ENCODE data around the gene FTSJ1.

Gene FTSJ1

GRCh38 chrX:48471504-48471903 lies 4.5 kb upstream of the FTSJ1 start:
- DNase-seq: no peak

GRCh38 chrX:48472225-48472624 lies 3.8 kb upstream of the FTSJ1 start:
- DNase-seq: no peak

GRCh38 chrX:48472851-48473703 lies 2.9 kb upstream of the FTSJ1 start:
- no peak for DNase-seq

GRCh38 chrX:48473704-48473990 lies 2.4 kb upstream of the FTSJ1 start:
- DNase-seq: no peak

GRCh38 chrX:48474127-48474526 lies 1.9 kb upstream of the FTSJ1 start:
- DNase-seq: no peak

- no peak for DNase-seq
Measured at GRCh38 chrX:48474581-48474980, 1.4 kb upstream of the FTSJ1 start.

GRCh38 chrX:48475296-48475695 lies 703 bp upstream of the FTSJ1 start:
- DNase-seq: no peak

- no peak for DNase-seq
Measured at GRCh38 chrX:48476919-48477318, 920 bp downstream of the FTSJ1 start.

GRCh38 chrX:48477960-48478755 lies 2.2 kb downstream of the FTSJ1 start:
- DNase-seq: no peak

- DNase-seq: no peak
Measured at GRCh38 chrX:48478806-48479205, 2.8 kb downstream of the FTSJ1 start.

GRCh38 chrX:48480142-48480541 lies 4.1 kb downstream of the FTSJ1 start:
- DNase-seq: no peak

- DNase-seq: no peak
Measured at GRCh38 chrX:48480583-48480982, 4.6 kb downstream of the FTSJ1 start.

- no peak for DNase-seq
Measured at GRCh38 chrX:48482526-48482925, 6.5 kb downstream of the FTSJ1 start.

- no peak for DNase-seq
Measured at GRCh38 chrX:48487362-48487798, 11.4 kb downstream of the FTSJ1 start.

- DNase-seq: no peak
Measured at GRCh38 chrX:48488034-48488433, 12.0 kb downstream of the FTSJ1 start.

GRCh38 chrX:48489296-48489695 lies 13.3 kb downstream of the FTSJ1 start:
- DNase-seq: no peak

- DNase-seq: no peak
Measured at GRCh38 chrX:48489892-48490291, 13.9 kb downstream of the FTSJ1 start.

GRCh38 chrX:48490661-48491060 lies 14.7 kb downstream of the FTSJ1 start:
- no peak for DNase-seq

GRCh38 chrX:48491809-48492208 lies 15.8 kb downstream of the FTSJ1 start:
- no peak for DNase-seq

GRCh38 chrX:48492293-48492910 lies 16.4 kb downstream of the FTSJ1 start:
- no peak for DNase-seq

GRCh38 chrX:48493890-48494364 lies 17.9 kb downstream of the FTSJ1 start:
- DNase-seq: no peak

- DNase-seq: no peak
Measured at GRCh38 chrX:48496660-48497059, 20.7 kb downstream of the FTSJ1 start.

- no peak for DNase-seq
Measured at GRCh38 chrX:48497871-48498270, 21.9 kb downstream of the FTSJ1 start.

GRCh38 chrX:48498374-48498809 lies 22.4 kb downstream of the FTSJ1 start:
- DNase-seq: no peak
